ENCODE results near the gene FOXK1. TPM values are rescaled to one million over a fixed set of nuclear protein-coding genes. Genes with fewer than 3 reads are reported as not detected.

The FOXK1 gene
- total and polyA plus RNA-seq, 2 experiments from 2014 or later, result 2.3 to 12.7 TPM

DNA sequence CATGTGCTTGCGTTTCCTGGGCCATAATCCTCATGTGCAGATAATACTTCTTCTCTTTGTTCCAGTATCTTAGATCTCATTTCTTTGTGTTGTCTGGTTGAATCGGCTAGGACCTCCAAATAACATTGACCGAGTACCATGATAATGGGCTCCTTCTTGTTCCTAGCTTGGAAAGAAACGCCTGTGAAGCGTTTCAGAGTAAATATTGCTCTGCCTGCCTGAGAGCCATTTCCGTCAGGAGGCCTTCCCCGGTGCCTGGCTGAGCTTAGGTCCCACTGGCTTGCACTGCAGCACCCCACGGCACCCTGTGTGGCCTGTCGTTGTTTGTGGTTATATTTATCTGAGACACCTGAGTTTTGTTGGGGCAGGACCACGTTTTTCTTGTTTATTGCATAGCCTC lies 17.7 kb downstream of the FOXK1 start:
- Histone ChIP-seq H3K4me3 (no peak overlapping the region), H2AFZ (no peak overlapping the region), H3K27ac (ENCODE audit: low read depth) (no peak overlapping the region), H3K4me2 (no peak overlapping the region), H3K9me2 (ENCODE audit: insufficient read depth) (no peaks in the 10 kb centered on the region), H3K4me1 (ENCODE audit: insufficient read depth) (peaks cover 8% of the 10 kb centered on the region), H4K20me1 (replicated peaks; ENCODE audit: insufficient read depth) (peaks cover 71% of the 10 kb centered on the region), H3K36me3 (ENCODE audit: insufficient read depth) (no peaks in the 10 kb centered on the region), H3K79me2 (replicated peaks; ENCODE audit: insufficient read depth) (peaks cover 64% of the 10 kb centered on the region), H3K27me3 (ENCODE audit: insufficient read depth) (peaks cover 20% of the 10 kb centered on the region), H3F3A (replicated peaks; ENCODE audit: low read depth) (no peaks in the 10 kb centered on the region)
- Mint-ChIP-seq H3K9me3 (no peaks in the 10 kb centered on the region), H3K27me3 (ENCODE audit: insufficient read depth, low read depth, poor library complexity) (peaks cover 28% of the 10 kb centered on the region), H3K4me1 (peaks cover 17% of the 10 kb centered on the region; the same call in 2 of the 3 replicates), H3K36me3 (ENCODE audit: low read depth) (no peaks in the 10 kb centered on the region), H3K27ac (no peak overlapping the region), H3K4me3 (no peak overlapping the region)
- ATAC-seq, result no peak
- no peak for DNase-seq (ENCODE audit: low spot score)
- TF ChIP-seq EZH2 (IDR thresholded peaks at IDR 0.05; ENCODE audit: low read depth, unreplicated experiment) (no peak), POLR2AphosphoS5 (IDR thresholded peaks at IDR 0.05; ENCODE audit: low read depth) (no peak), STAT1 (IDR thresholded peaks at IDR 0.05; ENCODE audit: unreplicated experiment) (no peak), EZH2phosphoT487 (IDR thresholded peaks at IDR 0.05; ENCODE audit: unreplicated experiment) (no peak), ZNF331 (CRISPR knock-in tag; IDR thresholded peaks at IDR 0.05; ENCODE audit: low read depth) (no peak)
- TF ChIP-seq, protein P1, sequence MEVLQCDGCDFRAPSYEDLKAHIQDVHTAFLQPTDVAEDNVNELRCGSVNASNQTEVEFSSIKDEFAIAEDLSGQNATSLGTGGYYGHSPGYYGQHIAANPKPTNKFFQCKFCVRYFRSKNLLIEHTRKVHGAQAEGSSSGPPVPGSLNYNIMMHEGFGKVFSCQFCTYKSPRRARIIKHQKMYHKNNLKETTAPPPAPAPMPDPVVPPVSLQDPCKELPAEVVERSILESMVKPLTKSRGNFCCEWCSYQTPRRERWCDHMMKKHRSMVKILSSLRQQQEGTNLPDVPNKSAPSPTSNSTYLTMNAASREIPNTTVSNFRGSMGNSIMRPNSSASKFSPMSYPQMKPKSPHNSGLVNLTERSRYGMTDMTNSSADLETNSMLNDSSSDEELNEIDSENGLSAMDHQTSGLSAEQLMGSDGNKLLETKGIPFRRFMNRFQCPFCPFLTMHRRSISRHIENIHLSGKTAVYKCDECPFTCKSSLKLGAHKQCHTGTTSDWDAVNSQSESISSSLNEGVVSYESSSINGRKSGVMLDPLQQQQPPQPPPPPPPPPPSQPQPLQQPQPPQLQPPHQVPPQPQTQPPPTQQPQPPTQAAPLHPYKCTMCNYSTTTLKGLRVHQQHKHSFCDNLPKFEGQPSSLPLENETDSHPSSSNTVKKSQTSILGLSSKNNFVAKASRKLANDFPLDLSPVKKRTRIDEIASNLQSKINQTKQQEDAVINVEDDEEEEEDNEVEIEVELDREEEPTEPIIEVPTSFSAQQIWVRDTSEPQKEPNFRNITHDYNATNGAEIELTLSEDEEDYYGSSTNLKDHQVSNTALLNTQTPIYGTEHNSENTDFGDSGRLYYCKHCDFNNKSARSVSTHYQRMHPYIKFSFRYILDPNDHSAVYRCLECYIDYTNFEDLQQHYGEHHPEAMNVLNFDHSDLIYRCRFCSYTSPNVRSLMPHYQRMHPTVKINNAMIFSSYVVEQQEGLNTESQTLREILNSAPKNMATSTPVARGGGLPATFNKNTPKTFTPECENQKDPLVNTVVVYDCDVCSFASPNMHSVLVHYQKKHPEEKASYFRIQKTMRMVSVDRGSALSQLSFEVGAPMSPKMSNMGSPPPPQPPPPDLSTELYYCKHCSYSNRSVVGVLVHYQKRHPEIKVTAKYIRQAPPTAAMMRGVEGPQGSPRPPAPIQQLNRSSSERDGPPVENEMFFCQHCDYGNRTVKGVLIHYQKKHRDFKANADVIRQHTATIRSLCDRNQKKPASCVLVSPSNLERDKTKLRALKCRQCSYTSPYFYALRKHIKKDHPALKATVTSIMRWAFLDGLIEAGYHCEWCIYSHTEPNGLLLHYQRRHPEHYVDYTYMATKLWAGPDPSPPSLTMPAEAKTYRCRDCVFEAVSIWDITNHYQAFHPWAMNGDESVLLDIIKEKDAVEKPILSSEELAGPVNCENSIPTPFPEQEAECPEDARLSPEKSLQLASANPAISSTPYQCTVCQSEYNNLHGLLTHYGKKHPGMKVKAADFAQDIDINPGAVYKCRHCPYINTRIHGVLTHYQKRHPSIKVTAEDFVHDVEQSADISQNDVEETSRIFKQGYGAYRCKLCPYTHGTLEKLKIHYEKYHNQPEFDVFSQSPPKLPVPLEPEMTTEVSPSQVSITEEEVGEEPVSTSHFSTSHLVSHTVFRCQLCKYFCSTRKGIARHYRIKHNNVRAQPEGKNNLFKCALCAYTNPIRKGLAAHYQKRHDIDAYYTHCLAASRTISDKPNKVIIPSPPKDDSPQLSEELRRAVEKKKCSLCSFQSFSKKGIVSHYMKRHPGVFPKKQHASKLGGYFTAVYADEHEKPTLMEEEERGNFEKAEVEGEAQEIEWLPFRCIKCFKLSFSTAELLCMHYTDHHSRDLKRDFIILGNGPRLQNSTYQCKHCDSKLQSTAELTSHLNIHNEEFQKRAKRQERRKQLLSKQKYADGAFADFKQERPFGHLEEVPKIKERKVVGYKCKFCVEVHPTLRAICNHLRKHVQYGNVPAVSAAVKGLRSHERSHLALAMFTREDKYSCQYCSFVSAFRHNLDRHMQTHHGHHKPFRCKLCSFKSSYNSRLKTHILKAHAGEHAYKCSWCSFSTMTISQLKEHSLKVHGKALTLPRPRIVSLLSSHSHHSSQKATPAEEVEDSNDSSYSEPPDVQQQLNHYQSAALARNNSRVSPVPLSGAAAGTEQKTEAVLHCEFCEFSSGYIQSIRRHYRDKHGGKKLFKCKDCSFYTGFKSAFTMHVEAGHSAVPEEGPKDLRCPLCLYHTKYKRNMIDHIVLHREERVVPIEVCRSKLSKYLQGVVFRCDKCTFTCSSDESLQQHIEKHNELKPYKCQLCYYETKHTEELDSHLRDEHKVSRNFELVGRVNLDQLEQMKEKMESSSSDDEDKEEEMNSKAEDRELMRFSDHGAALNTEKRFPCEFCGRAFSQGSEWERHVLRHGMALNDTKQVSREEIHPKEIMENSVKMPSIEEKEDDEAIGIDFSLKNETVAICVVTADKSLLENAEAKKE (CRISPR knock-in tag; IDR thresholded peaks at IDR 0.05), result no peak
- TF ChIP-seq, protein P2, sequence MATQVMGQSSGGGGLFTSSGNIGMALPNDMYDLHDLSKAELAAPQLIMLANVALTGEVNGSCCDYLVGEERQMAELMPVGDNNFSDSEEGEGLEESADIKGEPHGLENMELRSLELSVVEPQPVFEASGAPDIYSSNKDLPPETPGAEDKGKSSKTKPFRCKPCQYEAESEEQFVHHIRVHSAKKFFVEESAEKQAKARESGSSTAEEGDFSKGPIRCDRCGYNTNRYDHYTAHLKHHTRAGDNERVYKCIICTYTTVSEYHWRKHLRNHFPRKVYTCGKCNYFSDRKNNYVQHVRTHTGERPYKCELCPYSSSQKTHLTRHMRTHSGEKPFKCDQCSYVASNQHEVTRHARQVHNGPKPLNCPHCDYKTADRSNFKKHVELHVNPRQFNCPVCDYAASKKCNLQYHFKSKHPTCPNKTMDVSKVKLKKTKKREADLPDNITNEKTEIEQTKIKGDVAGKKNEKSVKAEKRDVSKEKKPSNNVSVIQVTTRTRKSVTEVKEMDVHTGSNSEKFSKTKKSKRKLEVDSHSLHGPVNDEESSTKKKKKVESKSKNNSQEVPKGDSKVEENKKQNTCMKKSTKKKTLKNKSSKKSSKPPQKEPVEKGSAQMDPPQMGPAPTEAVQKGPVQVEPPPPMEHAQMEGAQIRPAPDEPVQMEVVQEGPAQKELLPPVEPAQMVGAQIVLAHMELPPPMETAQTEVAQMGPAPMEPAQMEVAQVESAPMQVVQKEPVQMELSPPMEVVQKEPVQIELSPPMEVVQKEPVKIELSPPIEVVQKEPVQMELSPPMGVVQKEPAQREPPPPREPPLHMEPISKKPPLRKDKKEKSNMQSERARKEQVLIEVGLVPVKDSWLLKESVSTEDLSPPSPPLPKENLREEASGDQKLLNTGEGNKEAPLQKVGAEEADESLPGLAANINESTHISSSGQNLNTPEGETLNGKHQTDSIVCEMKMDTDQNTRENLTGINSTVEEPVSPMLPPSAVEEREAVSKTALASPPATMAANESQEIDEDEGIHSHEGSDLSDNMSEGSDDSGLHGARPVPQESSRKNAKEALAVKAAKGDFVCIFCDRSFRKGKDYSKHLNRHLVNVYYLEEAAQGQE (IDR thresholded peaks at IDR 0.05; ENCODE audit: unreplicated experiment), result no peak
